K562 (cell line): ENCODE results near the gene CPNE2. TPM values are rescaled to one million over a fixed set of nuclear protein-coding genes. Genes with fewer than 3 reads are reported as not detected.
A peak's percentile ranks its signal among the peaks of the same experiment; 100 is the strongest.

Experiments used
- CTBP1 ChIP-seq: fragments of 450-650 bp; IDR thresholded peaks from 2 replicates; pipeline ENCODE4 v1.6.1; 2016; ENCODE audit warnings: borderline replicate concordance
- MTA3 ChIP-seq: fragments of 450-650 bp; formaldehyde crosslinking; IDR thresholded peaks from 2 replicates; pipeline ENCODE4 v1.6.1; 2017; ENCODE audit warnings: mild to moderate bottlenecking, borderline replicate concordance
- NFIX ChIP-seq: fragments of 250-450 bp; sonication (Bioruptor Pico); IDR thresholded peaks from 2 replicates; pipeline ENCODE4 v1.4.0; 2020; ENCODE audit warnings: low read depth, mild to moderate bottlenecking, moderate library complexity
- STAG1 ChIP-seq: sonication (generic); formaldehyde crosslinking; IDR thresholded peaks from 2 replicates; pipeline ENCODE4 v1.5.0; 2020; ENCODE audit warnings: missing genetic modification reagents, borderline replicate concordance
- ZC3H4 ChIP-seq: sonication (generic); formaldehyde crosslinking; IDR thresholded peaks from 2 replicates; pipeline ENCODE4 v1.9.0; 2021; ENCODE audit warnings: missing genetic modification reagents, borderline replicate concordance
- ZNF316 ChIP-seq: fragments of 450-650 bp; IDR thresholded peaks from 2 replicates; pipeline ENCODE4 v1.6.1; 2016
- polyA plus RNA-seq, 8 experiments: library from polyadenylated mRNA; depleted of rRNA in 4 of 8; stranded (reverse) in 5 of 8; unstranded in 3 of 8; fragments of >200 nt; fragmentation: Nextera tagmentation in 2 of 8; fragmentation: Illumina TruSeq in 1 of 8; extraction: Ambion mirVana in 2 of 8; extraction: Trizol in 1 of 8; gene quantifications; 2 replicates each; pipeline versions ENCODE4 v1.2.1 to v1.2.3, GENCODE V29; 2011 to 2014; ENCODE audit warnings: inconsistent platforms in 1 of 8, missing spikeins in 1 of 8
- total RNA-seq, 7 experiments: library from RNA; depleted of rRNA in 6 of 7; stranded (reverse); fragments of >200 nt in 6 of 7; fragmentation: Illumina TruSeq in 2 of 7; extraction: Trizol in 2 of 7; gene quantifications; 2 replicates each; pipeline versions ENCODE4 v1.2.1 to v1.2.3, GENCODE V29; 2011 to 2021; ENCODE audit warnings: low replicate concordance in 1 of 7
- TF ChIP-seq, protein P1 (sequence below): sonication (generic); formaldehyde crosslinking; IDR thresholded peaks from 2 replicates; pipeline ENCODE4 v1.8.0; 2022; ENCODE audit warnings: missing genetic modification reagents, mild to moderate bottlenecking, moderate library complexity, borderline replicate concordance
- TF ChIP-seq, protein P2 (sequence below), 2 experiments: fragments of 450-650 bp; IDR thresholded peaks; 2 replicates each; pipeline ENCODE4 v1.6.1; 2016
- TF ChIP-seq, protein P3 (sequence below): fragments of 200-400 bp; formaldehyde crosslinking; IDR thresholded peaks from 2 replicates; pipeline ENCODE4 v1.6.1; 2017; ENCODE audit warnings: mild to moderate bottlenecking, low read depth, low read length, moderate library complexity
- TF ChIP-seq, protein P4 (sequence below): fragments of 450-650 bp; formaldehyde crosslinking; IDR thresholded peaks from 2 replicates; pipeline ENCODE4 v1.4.0; 2020; ENCODE audit warnings: mild to moderate bottlenecking, moderate library complexity
- TF ChIP-seq, protein P5 (sequence below), 3 experiments: IDR thresholded peaks in 2 of 3; conservative IDR thresholded peaks in 1 of 3; 2 replicates each; pipeline ENCODE4 v1.5.1; 2011 to 2012; ENCODE audit warnings: low read length in 3 of 3, mild to moderate bottlenecking in 3 of 3, control low read depth in 2 of 3, improper control_type of control experiment in 1 of 3, inconsistent platforms in 1 of 3, low read depth in 1 of 3, mixed read lengths in 1 of 3, moderate library complexity in 1 of 3; ENCODE audit not compliant: insufficient read depth in 2 of 3

Gene CPNE2
- total and polyA plus RNA-seq, 9 of the 15 experiments (the other 6 are each of a cell fraction or from before 2014, with no cell fraction given), result 3.0 to 13.9 (median 8.6) TPM

DNA sequence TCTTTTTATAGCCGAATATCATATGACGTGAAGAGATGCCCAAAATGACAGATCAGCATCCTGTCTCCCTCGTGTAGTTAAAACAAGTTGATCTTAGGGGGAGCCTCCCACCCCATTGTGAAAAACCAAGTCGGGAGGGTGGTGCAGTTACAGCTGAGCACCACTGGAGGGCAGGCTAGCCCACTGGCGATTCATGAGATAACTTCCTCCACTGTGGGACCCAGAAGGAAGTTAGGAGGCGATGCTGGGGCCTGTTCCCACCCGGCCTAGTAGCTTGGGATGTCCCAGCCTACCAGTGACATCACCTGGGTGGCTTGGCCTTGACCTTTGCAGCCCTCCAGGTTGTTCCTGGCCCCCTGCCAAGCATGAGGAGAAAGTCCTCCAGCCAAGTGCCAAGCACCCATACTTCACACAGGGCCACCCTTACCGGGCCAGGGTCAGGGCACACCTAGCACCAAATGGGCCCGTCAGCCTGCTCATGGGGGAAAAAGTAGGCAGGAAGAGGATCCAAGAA, 8.1 kb upstream of the CPNE2 start (continued):
- TF ChIP-seq, protein P1, sequence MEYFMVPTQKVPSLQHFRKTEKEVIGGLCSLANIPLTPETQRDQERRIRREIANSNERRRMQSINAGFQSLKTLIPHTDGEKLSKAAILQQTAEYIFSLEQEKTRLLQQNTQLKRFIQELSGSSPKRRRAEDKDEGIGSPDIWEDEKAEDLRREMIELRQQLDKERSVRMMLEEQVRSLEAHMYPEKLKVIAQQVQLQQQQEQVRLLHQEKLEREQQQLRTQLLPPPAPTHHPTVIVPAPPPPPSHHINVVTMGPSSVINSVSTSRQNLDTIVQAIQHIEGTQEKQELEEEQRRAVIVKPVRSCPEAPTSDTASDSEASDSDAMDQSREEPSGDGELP (CRISPR knock-in tag), result peak; percentile 52
- TF ChIP-seq STAG1 (CRISPR knock-in tag) (peak; percentile 68; the same call in 1 of the 2 replicates), NFIX (CRISPR knock-in tag) (peak; percentile 50; the same call in 1 of the 2 replicates), CTBP1 (peak; percentile 56; the same call in 1 of the 2 replicates), MTA3 (0 out of 2 replicates have a peak, but pooled peaks have one; percentile 23), ZC3H4 (CRISPR knock-in tag) (no peak), ZNF316 (peak; percentile 60; the same call in 1 of the 2 replicates)
- TF ChIP-seq, protein P2, sequence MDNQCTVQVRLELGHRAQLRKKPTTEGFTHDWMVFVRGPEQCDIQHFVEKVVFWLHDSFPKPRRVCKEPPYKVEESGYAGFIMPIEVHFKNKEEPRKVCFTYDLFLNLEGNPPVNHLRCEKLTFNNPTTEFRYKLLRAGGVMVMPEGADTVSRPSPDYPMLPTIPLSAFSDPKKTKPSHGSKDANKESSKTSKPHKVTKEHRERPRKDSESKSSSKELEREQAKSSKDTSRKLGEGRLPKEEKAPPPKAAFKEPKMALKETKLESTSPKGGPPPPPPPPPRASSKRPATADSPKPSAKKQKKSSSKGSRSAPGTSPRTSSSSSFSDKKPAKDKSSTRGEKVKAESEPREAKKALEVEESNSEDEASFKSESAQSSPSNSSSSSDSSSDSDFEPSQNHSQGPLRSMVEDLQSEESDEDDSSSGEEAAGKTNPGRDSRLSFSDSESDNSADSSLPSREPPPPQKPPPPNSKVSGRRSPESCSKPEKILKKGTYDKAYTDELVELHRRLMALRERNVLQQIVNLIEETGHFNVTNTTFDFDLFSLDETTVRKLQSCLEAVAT (IDR thresholded peaks at IDR 0.05), result 0 out of 4 replicates have a peak, but pooled peaks of 1 of the 2 experiments have one; percentile 26
- TF ChIP-seq, protein P3, sequence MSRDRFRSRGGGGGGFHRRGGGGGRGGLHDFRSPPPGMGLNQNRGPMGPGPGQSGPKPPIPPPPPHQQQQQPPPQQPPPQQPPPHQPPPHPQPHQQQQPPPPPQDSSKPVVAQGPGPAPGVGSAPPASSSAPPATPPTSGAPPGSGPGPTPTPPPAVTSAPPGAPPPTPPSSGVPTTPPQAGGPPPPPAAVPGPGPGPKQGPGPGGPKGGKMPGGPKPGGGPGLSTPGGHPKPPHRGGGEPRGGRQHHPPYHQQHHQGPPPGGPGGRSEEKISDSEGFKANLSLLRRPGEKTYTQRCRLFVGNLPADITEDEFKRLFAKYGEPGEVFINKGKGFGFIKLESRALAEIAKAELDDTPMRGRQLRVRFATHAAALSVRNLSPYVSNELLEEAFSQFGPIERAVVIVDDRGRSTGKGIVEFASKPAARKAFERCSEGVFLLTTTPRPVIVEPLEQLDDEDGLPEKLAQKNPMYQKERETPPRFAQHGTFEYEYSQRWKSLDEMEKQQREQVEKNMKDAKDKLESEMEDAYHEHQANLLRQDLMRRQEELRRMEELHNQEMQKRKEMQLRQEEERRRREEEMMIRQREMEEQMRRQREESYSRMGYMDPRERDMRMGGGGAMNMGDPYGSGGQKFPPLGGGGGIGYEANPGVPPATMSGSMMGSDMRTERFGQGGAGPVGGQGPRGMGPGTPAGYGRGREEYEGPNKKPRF, result no peak
- TF ChIP-seq, protein P4, sequence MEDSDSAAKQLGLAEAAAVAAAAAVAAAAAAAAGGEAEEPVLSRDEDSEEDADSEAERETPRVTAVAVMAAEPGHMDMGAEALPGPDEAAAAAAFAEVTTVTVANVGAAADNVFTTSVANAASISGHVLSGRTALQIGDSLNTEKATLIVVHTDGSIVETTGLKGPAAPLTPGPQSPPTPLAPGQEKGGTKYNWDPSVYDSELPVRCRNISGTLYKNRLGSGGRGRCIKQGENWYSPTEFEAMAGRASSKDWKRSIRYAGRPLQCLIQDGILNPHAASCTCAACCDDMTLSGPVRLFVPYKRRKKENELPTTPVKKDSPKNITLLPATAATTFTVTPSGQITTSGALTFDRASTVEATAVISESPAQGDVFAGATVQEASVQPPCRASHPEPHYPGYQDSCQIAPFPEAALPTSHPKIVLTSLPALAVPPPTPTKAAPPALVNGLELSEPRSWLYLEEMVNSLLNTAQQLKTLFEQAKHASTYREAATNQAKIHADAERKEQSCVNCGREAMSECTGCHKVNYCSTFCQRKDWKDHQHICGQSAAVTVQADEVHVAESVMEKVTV (CRISPR knock-in tag), result peak; percentile 61
- TF ChIP-seq, protein P5, sequence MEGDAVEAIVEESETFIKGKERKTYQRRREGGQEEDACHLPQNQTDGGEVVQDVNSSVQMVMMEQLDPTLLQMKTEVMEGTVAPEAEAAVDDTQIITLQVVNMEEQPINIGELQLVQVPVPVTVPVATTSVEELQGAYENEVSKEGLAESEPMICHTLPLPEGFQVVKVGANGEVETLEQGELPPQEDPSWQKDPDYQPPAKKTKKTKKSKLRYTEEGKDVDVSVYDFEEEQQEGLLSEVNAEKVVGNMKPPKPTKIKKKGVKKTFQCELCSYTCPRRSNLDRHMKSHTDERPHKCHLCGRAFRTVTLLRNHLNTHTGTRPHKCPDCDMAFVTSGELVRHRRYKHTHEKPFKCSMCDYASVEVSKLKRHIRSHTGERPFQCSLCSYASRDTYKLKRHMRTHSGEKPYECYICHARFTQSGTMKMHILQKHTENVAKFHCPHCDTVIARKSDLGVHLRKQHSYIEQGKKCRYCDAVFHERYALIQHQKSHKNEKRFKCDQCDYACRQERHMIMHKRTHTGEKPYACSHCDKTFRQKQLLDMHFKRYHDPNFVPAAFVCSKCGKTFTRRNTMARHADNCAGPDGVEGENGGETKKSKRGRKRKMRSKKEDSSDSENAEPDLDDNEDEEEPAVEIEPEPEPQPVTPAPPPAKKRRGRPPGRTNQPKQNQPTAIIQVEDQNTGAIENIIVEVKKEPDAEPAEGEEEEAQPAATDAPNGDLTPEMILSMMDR (IDR thresholded peaks at IDR 0.05 in 2 of 3, conservative IDR thresholded peaks at IDR 0.05 in 1 of 3; ENCODE audit: insufficient read depth in 2 of 3, low read depth in 1 of 3, low read length in 3 of 3), result peak; percentile 93 to 97 (median 96)
